Measurements from ENCODE around the gene AKAP1.

Gene AKAP1

DNA sequence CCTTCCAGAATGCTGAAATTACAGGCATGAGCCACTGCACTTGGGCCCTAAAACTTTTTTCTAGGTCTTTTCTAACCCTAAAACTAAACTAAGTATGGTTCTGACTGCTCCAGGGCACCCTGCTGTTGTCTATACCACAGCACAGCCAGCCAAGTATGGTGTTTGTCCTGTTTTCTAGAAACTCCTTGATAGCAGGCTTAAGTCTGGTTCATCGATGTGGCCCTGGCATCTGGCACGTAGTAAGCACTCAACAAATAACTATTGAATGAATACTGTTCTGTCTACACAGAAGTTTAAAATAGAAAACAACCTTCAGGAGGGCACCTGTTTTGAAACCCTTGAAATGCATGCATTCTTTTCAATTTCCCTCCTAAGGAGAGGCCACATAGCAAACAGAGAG lies 44.5 kb upstream of the AKAP1 start:
- Histone ChIP-seq H3K27ac (ENCODE audit: poor library complexity, severe bottlenecking) (no peak overlapping the region), H3K27me3 (ENCODE audit: insufficient read depth, poor library complexity, severe bottlenecking) (no peaks in the 10 kb centered on the region), H3K9me3 (ENCODE audit: severe bottlenecking) (no peaks in the 10 kb centered on the region), H3K36me3 (ENCODE audit: low read depth) (no peaks in the 10 kb centered on the region), H3K4me1 (ENCODE audit: insufficient read depth, poor library complexity, severe bottlenecking) (peaks cover 6% of the 10 kb centered on the region), H3K4me3 (ENCODE audit: severe bottlenecking) (no peak overlapping the region)
- ATAC-seq (ENCODE audit: low read depth) (no peak), DNase-seq (ENCODE audit: low spot score) (no peak)
- TF ChIP-seq, protein P1, sequence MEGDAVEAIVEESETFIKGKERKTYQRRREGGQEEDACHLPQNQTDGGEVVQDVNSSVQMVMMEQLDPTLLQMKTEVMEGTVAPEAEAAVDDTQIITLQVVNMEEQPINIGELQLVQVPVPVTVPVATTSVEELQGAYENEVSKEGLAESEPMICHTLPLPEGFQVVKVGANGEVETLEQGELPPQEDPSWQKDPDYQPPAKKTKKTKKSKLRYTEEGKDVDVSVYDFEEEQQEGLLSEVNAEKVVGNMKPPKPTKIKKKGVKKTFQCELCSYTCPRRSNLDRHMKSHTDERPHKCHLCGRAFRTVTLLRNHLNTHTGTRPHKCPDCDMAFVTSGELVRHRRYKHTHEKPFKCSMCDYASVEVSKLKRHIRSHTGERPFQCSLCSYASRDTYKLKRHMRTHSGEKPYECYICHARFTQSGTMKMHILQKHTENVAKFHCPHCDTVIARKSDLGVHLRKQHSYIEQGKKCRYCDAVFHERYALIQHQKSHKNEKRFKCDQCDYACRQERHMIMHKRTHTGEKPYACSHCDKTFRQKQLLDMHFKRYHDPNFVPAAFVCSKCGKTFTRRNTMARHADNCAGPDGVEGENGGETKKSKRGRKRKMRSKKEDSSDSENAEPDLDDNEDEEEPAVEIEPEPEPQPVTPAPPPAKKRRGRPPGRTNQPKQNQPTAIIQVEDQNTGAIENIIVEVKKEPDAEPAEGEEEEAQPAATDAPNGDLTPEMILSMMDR (IDR thresholded peaks at IDR 0.05; ENCODE audit: poor library complexity, severe bottlenecking), result no peak

DNA sequence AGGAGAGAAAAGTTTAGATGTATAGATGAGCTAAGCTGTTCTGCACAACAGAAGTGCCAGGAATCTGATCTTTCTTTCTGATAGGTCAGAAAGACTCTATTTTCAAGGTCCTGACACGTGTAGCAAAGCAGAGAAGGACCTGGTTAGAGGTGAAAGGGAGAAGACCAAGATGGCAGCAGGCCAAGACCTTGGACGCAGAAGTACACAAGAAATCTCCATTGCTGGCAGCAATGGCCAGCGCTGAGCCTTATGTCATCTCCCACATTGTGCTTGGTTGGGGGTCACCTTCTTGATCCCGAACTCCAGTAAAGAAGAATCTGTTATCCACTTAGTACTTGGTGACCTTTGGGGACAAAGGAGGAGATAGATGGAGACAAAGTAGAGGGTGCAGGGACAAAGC lies 41.8 kb upstream of the AKAP1 start:
- DNase-seq (ENCODE audit: low spot score) (no peak), ATAC-seq (ENCODE audit: low read depth) (no peak)
- Histone ChIP-seq H3K4me1 (ENCODE audit: insufficient read depth, poor library complexity, severe bottlenecking) (no peaks in the 10 kb centered on the region), H3K27me3 (ENCODE audit: insufficient read depth, poor library complexity, severe bottlenecking) (no peaks in the 10 kb centered on the region), H3K9me3 (ENCODE audit: severe bottlenecking) (no peaks in the 10 kb centered on the region), H3K36me3 (ENCODE audit: low read depth) (no peaks in the 10 kb centered on the region), H3K27ac (ENCODE audit: poor library complexity, severe bottlenecking) (no peak overlapping the region), H3K4me3 (ENCODE audit: severe bottlenecking) (no peak overlapping the region)
- TF ChIP-seq, protein P1 (IDR thresholded peaks at IDR 0.05; ENCODE audit: poor library complexity, severe bottlenecking), result no peak

DNA sequence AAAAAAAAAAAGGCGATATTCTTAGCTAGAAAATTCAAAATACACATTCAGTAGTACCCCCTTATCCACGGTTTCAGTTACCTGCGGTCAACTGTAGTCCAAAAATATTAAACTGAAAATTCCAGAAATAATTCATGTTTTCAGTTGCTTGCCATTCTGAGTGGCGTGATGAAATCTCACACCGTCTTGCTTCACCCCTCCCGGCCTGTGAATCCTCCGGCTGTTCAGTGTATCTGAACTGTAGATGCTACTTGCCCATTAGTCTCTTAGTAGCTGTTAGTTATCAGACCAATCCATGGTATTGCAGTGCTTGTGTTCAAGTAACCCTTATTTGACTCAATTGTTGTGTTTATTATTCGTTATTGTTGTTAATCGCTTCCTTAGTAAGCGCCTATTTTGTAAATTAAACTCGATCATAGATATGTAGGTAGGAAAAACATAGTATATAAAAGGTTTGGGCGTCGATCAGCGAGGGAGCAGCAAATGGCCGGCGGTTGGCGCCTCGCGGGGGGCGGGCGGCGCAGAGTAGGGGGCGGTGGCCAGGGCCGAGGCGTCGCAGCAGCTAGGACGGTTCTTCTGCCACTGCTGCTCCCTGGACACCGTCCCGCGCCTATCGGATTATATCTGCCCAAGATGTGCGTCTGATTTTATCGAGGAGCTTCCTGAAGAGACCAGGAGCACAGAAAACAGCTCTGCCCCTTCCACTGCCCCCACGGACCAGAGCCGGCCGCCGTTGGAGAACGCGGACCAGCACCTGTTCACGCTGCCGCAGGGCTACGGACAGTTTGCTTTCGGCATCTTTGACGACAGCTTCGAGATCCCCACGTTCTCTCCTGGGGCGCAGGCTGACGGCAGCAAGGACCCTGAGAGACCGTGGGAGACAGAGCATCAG lies 39.8 kb upstream of the AKAP1 start:
- Histone ChIP-seq H3K4me1 (ENCODE audit: insufficient read depth, poor library complexity, severe bottlenecking) (no peaks in the 10 kb centered on the region), H3K36me3 (ENCODE audit: low read depth) (no peaks in the 10 kb centered on the region), H3K27ac (ENCODE audit: poor library complexity, severe bottlenecking) (no peak overlapping the region), H3K9me3 (ENCODE audit: severe bottlenecking) (no peaks in the 10 kb centered on the region), H3K27me3 (ENCODE audit: insufficient read depth, poor library complexity, severe bottlenecking) (no peaks in the 10 kb centered on the region), H3K4me3 (ENCODE audit: severe bottlenecking) (no peak overlapping the region)
- no peak for ATAC-seq (ENCODE audit: low read depth)
- TF ChIP-seq, protein P1 (IDR thresholded peaks at IDR 0.05; ENCODE audit: poor library complexity, severe bottlenecking), result no peak
- DNase-seq (ENCODE audit: low spot score), result no peak

DNA sequence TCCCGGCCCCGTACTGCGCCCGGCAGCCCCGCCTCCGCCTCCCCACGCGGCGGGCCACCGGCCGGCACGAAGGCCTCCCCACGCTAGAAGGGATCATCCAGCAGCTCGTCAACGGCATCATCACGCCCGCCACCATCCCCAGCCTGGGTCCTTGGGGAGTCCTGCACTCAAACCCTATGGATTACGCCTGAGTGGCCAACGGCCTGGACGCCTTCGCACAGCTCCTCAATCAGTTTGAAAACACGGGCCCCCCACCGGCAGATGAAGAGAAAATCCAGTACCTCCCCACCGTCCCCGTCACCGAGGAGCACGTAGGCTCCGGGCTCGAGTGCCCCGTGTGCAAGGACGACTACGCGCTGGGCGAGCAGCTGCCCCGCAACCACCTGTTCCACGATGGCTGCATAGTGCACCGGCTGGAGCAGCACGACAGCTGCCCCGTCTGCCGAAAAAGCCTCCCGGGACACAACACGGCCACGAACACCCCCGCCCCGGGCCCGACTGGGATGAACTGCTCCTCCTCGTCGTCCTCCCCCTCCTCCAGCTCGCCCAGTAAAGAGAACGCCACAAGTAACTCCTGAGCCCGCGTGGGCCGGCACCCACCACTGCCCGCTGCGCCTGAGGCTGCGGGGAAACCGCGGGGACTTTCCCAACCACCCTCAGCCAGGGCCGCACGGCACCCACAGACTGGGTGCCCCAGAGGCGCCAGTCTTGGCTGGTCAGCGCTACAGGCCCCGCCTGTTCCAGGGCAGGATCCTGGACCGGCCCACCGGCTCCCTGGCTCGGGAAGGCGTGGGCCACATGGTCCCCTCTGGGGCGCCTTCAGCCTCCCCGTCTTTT lies 39.0 kb upstream of the AKAP1 start:
- Histone ChIP-seq H3K36me3 (ENCODE audit: low read depth) (no peaks in the 10 kb centered on the region), H3K4me3 (ENCODE audit: severe bottlenecking) (no peak overlapping the region), H3K4me1 (ENCODE audit: insufficient read depth, poor library complexity, severe bottlenecking) (no peaks in the 10 kb centered on the region), H3K9me3 (ENCODE audit: severe bottlenecking) (no peaks in the 10 kb centered on the region), H3K27me3 (ENCODE audit: insufficient read depth, poor library complexity, severe bottlenecking) (no peaks in the 10 kb centered on the region), H3K27ac (ENCODE audit: poor library complexity, severe bottlenecking) (no peak overlapping the region)
- ATAC-seq (ENCODE audit: low read depth) (no peak), DNase-seq (ENCODE audit: low spot score) (peak; percentile 66)
- TF ChIP-seq, protein P1 (IDR thresholded peaks at IDR 0.05; ENCODE audit: poor library complexity, severe bottlenecking), result no peak
